Retinal pigment epithelial cell (primary cell): ENCODE measurements around the gene ACTL10.

Experiments used
- DNase-seq: peaks from one replicate; pipeline ENCODE4 v3.0.0-alpha.2; 2010; ENCODE audit warnings: low read depth
- H3K4me3 ChIP-seq: 2 replicates; pipeline ENCODE4 v1.5.1; 2011; ENCODE audit warnings: mild to moderate bottlenecking, low read length, control low read depth, moderate library complexity
- TF ChIP-seq, protein P1 (sequence below): conservative IDR thresholded peaks from 2 replicates; pipeline ENCODE4 v1.5.1; 2011; ENCODE audit warnings: low read depth, low read length, control low read depth, inconsistent platforms

ACTL10 gene

DNA sequence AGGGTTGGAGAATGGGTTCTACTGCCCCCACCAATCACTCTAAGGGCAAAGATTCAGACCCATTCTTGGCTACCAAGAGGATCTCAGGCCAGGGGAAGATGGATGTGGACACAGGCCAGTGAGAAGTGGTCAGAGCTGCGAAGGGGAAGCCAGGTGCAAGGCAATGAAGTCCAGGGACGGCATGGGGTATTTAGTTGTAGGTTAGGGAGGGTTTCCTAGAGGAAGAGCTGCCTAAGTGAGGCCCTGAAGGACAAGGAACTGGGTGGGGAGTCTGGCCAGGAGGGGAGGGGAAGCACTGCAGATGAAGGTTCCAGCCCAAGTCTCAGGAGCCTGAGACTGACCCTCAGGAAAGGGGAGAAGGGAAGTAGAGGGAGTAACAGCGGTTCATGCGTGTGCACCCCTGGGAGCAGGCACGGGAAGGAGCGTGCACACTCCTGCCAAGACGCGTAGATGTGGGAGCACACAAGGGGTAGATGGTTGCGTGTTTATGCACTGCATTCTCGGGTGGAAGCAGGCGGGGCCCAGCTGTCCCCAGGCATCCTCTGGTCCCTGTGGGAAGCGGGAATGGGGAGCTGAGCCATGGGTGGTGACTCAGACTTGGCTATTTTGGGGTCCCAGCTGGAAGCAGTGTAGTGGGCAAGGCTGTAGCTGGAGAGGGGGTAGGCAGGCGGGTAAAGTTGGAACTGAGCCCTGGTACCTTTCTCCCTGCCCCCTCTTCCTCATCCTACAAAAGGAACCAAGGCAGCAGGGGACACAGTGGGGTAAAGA, 3.3 kb downstream of the ACTL10 start:
- TF ChIP-seq, protein P1, sequence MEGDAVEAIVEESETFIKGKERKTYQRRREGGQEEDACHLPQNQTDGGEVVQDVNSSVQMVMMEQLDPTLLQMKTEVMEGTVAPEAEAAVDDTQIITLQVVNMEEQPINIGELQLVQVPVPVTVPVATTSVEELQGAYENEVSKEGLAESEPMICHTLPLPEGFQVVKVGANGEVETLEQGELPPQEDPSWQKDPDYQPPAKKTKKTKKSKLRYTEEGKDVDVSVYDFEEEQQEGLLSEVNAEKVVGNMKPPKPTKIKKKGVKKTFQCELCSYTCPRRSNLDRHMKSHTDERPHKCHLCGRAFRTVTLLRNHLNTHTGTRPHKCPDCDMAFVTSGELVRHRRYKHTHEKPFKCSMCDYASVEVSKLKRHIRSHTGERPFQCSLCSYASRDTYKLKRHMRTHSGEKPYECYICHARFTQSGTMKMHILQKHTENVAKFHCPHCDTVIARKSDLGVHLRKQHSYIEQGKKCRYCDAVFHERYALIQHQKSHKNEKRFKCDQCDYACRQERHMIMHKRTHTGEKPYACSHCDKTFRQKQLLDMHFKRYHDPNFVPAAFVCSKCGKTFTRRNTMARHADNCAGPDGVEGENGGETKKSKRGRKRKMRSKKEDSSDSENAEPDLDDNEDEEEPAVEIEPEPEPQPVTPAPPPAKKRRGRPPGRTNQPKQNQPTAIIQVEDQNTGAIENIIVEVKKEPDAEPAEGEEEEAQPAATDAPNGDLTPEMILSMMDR = no peak
- H3K4me3 ChIP-seq = no peak overlapping the region
- DNase-seq = no peak

DNA sequence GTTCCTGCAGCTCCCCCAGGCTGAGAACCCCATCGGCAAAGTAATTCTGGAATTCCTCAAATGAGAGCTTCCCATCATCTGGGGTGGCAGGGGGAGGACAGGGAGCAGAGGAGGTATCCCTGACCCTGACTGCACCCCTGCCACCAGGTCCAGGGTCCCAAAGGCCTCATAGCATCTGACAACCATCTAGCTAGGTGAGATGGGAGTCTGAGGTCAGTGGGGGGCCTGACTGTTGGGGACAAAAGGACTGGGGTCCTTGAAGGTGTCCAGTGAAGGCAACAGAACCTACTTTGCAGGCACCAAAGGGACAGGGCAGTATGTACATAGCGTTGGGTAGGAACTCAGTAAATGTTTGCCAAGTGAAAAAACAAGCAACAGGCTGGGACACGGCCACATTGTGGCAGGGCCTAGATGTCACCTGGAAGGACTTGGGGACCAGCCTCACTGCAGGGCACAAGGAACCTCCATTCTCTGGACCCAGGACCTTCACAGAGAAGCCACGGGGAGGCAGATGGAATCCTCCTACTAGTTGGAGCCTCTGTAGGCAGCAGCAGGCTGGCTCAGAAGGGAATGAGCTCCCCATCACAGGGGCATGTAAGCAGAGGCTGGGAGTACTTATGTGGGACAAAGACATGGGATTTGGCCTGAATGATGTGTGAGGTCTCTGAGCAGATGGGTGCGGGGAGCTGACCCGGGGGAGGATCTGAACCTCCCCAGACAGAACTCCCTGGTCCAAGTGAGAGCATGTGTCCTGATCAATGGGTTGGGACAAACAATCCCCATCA, 4.2 kb downstream of the ACTL10 start:
- H3K4me3 ChIP-seq = no peak overlapping the region
- TF ChIP-seq, protein P1 = no peak
- DNase-seq = no peak

DNA sequence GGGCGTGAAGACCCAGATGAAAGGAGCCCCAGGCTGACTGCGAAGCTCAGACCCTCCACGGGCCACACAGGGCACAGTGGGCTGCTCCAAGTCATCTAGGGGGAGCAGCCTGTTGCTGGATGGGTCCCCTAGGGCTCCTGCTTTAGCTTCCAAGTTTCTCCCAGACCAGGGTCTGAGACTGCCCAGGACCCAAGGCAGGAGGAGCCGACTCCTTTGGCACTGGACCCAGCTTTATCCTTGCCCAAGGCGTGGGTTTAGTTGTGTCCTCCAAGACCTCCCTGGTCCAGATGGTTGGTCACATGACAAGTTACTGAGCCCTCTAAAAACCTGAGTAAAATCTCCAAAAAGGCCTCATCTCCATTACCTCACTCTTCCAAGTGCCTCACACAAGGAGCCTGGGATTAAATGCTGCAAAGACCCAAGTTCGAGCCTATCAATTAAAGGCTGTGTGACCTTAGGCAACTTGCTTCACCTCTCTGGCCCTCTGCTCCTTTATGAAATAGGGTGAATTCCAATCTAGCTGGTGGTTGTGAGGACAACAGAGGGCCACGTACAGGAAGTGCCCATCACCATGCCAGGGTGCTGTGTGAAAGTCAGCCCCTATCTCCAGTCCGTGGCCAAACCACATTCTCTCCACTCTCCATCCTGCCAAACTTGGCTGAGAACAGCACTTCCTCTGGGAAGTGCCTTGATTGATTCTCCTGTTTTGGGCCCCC, 5.0 kb downstream of the ACTL10 start:
- TF ChIP-seq, protein P1 = no peak

DNA sequence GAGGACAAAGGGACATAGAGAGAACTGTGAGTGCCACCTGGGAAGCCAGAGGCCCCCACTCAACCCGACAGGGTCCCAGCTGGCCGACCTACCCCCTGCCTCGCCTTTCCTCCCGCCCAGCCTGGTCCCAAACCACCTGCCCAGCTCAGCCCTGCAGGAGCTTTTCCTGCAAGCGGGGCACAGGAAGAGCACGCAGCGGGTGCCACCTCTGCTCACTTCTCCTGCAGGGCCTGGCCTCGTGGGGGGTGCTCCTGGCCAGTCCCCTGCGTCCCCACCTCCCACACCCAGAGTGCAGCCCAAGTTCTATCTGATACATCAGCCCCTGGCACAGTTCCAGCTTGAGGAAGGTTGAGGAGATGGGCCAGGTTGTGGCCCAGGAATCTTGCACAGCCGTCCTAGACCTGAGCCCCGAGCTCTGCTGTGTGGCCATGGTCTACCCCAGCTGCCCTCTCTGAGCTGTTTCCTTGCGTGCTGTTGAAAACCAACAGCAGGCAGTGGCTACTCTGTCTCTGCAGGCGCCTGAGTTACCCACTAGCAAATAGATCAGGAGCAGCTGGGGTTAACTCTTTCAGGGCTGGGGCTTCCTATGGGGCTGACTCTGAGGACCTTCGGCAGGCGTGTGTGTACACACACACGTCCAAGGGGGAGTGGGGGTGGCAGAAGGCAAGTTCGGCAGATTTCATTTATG, 5.8 kb downstream of the ACTL10 start:
- H3K4me3 ChIP-seq = peak overlapping the region; percentile 80
- TF ChIP-seq, protein P1 = no peak
- no peak for DNase-seq

More for the DNA sequence above, 5.0 kb downstream of the ACTL10 start:
- DNase-seq = no peak
- H3K4me3 ChIP-seq = no peak overlapping the region

DNA sequence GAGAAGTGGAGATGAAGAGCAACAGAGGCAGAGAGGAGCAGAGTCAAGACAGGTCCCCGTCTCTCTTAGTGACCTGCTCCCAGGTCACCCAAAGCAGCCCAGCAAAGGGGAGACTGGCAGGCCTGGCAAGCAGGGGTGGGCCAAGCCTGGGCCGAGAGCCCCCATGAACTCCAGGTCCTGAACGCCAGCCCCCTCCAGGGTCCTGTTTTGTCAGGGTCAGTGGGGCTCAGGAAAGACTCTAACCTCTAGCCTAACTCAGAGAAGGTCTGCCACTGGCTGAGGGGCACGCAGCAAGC, 6.3 kb downstream of the ACTL10 start:
- TF ChIP-seq, protein P1 = no peak
- peak overlapping the region; percentile 80 for H3K4me3 ChIP-seq

DNA sequence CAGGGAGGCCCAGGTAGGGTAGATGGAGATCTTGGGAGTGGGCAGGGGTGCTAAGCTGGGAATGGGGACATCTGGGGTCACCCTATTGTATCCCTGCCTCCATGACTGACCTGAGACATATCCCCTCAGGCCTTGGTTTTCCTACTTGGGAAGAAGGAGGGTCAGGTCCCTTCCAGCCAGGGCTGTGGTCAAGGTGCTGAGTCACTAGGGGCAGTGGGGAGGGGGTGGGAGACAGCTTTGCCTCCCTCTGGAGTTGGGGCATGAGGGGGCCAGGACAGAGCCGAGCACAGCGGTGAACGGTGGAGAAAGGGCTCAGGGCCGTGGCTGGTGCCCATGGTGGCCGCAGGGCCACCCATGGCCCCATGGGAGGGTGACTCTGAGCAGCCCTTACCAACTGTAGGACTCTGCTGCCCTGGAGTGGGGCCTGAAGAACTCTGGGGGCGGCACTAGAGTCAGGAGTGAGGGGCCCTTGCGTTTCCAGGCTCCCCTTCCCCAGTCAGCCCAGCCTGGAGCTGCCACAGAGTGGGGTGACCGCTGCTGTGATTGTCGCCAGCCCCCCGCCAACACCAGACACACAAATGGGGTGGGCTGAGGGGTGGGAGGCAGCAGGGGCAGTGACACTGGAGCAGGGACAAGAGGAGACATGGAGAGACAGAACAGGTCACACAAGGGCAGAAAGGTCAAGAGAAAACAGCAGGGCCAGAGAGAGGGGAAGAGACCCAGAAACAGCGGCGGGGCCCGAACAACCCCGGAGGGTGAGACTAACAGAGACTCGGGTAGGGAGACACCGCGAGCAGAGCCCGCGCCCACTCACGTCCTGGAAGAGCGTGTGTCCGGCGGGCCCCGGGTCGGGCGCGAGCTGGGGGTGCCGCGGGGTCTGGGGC, 6.9 kb downstream of the ACTL10 start:
- TF ChIP-seq, protein P1 = no peak
- no peak for DNase-seq
- peak overlapping the region; percentile 80 for H3K4me3 ChIP-seq

More for the DNA sequence above, 6.3 kb downstream of the ACTL10 start:
- no peak for DNase-seq
